ENCODE results near the gene ANKRD36C.

DNA sequence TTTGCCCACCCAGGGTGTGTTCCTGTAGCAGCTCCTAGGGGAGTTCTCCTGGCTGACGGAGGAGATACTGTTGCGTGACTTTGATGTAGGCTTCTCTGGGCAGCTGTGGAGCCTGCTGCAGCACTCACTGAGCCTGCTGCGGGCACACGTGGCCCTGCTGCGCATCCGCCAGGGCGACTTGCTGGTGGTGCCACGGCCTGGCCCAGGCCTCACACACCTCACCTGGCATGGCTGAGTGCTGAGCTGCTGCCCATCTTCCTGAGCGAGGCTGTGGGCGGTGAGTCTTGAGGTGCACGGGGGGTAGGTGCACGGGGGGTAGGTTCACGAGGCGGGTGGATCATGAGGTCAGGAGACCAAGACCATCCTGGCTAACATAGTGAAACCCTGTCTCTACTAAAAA, 191.7 kb downstream of the ANKRD36C start:
- TF ChIP-seq EZH2 (IDR thresholded peaks at IDR 0.05; ENCODE audit: low read length, unreplicated experiment) = no peak
- TF ChIP-seq, protein P1, sequence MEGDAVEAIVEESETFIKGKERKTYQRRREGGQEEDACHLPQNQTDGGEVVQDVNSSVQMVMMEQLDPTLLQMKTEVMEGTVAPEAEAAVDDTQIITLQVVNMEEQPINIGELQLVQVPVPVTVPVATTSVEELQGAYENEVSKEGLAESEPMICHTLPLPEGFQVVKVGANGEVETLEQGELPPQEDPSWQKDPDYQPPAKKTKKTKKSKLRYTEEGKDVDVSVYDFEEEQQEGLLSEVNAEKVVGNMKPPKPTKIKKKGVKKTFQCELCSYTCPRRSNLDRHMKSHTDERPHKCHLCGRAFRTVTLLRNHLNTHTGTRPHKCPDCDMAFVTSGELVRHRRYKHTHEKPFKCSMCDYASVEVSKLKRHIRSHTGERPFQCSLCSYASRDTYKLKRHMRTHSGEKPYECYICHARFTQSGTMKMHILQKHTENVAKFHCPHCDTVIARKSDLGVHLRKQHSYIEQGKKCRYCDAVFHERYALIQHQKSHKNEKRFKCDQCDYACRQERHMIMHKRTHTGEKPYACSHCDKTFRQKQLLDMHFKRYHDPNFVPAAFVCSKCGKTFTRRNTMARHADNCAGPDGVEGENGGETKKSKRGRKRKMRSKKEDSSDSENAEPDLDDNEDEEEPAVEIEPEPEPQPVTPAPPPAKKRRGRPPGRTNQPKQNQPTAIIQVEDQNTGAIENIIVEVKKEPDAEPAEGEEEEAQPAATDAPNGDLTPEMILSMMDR (conservative IDR thresholded peaks at IDR 0.05; ENCODE audit: low read depth, low read length) = no peak
- TF ChIP-seq EZH2phosphoT487 (IDR thresholded peaks at IDR 0.05; ENCODE audit: borderline replicate concordance, low read length) = no peak
